Measurements from ENCODE around the gene COL17A1.

DNA sequence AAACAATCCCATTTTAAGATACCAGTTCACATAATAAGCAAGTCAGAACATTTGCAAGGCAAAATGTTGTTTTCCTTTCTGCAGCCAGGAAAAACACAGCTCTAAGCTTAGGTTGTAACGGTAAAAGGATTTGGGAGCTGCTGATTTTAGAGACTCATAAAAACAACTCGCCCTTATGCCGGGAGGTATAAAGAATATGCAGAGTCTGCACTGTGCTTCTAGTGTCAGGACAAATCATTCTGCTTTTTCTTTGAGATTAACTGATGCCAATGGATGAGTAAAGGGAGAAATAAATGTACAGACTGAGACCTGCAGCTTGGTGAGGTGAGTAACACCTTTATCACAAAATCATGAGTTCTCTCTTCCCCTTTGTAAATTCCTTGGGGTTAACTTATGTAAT is 34.3 kb upstream of the COL17A1 start:
- TF ChIP-seq TAF1 (IDR thresholded peaks at IDR 0.05; ENCODE audit: borderline replicate concordance, insufficient read depth, low read length), result no peak
- TF ChIP-seq SIN3A (IDR thresholded peaks at IDR 0.05; ENCODE audit: borderline replicate concordance, insufficient read depth, low read length), result no peak
- no peak for TF ChIP-seq POLR2AphosphoS5 (IDR thresholded peaks at IDR 0.05; ENCODE audit: low read depth, low read length)

Measured in PFSK-1 (cell line).